ENCODE results near the gene PNLIP. TPM values are rescaled to one million over a fixed set of nuclear protein-coding genes. Genes with fewer than 3 reads are reported as not detected.

The PNLIP gene
- total RNA-seq, 1 donor from 2014 or later = not detected

- ATAC-seq (ENCODE audit: low read depth) = no peak
- intact Hi-C loops (cut with micrococcal nuclease) = no loop called here
- POLR2A ChIA-PET = no interaction called here
- Mint-ChIP-seq H3K27me3 (no peaks in the 10 kb centered on the region), H3K9me3 (no peaks in the 10 kb centered on the region), H3K4me1 (no peaks in the 10 kb centered on the region), H3K27ac (no peak overlapping the region), H3K36me3 (ENCODE audit: low read depth) (no peaks in the 10 kb centered on the region), H3K4me3 (no peak overlapping the region)
- TF ChIP-seq, protein P1, sequence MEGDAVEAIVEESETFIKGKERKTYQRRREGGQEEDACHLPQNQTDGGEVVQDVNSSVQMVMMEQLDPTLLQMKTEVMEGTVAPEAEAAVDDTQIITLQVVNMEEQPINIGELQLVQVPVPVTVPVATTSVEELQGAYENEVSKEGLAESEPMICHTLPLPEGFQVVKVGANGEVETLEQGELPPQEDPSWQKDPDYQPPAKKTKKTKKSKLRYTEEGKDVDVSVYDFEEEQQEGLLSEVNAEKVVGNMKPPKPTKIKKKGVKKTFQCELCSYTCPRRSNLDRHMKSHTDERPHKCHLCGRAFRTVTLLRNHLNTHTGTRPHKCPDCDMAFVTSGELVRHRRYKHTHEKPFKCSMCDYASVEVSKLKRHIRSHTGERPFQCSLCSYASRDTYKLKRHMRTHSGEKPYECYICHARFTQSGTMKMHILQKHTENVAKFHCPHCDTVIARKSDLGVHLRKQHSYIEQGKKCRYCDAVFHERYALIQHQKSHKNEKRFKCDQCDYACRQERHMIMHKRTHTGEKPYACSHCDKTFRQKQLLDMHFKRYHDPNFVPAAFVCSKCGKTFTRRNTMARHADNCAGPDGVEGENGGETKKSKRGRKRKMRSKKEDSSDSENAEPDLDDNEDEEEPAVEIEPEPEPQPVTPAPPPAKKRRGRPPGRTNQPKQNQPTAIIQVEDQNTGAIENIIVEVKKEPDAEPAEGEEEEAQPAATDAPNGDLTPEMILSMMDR (IDR thresholded peaks at IDR 0.05) = no peak
- DNase-seq = no peak
- CTCF ChIA-PET = no interaction called here
These were observed 51.8 kb downstream of the PNLIP start for GRCh38 chr10:116597543-116597942.

- ATAC-seq (ENCODE audit: low read depth) (no peak), DNase-seq (no peak)
- Mint-ChIP-seq H3K27me3 (no peaks in the 10 kb centered on the region), H3K9me3 (no peaks in the 10 kb centered on the region), H3K4me1 (no peaks in the 10 kb centered on the region), H3K4me3 (no peak overlapping the region), H3K27ac (no peak overlapping the region), H3K36me3 (ENCODE audit: low read depth) (no peaks in the 10 kb centered on the region)
- CTCF ChIA-PET = no interaction called here
- TF ChIP-seq, protein P1 (IDR thresholded peaks at IDR 0.05) = no peak
- intact Hi-C loops (cut with micrococcal nuclease) = no loop called here
- POLR2A ChIA-PET = no interaction called here
These were observed 52.6 kb downstream of the PNLIP start for GRCh38 chr10:116598329-116598728.

DNA sequence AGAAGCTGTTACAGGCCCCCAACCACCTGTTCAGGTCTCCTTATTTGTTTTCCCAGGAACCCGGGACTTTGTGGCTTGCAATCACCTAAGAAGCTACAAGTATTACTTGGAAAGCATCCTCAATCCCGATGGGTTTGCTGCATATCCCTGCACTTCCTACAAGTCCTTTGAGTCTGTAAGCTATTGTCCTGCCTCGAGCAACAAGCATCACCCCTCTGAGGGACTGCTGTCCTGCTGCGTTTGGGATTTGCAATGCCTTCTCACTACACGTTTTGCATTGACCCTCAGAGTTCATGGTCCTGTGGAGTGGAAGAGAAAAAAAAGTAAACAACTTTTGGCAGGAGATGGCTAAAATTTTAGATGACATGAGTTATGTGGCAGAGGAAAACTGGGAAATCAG lies 54.3 kb downstream of the PNLIP start:
- Mint-ChIP-seq H3K4me3 (no peak overlapping the region), H3K27me3 (no peaks in the 10 kb centered on the region), H3K27ac (no peak overlapping the region), H3K4me1 (no peaks in the 10 kb centered on the region), H3K36me3 (ENCODE audit: low read depth) (no peaks in the 10 kb centered on the region), H3K9me3 (no peaks in the 10 kb centered on the region)
- DNase-seq = no peak
- ChIA-PET POLR2A (no interaction called here), CTCF (no interaction called here)
- no peak for ATAC-seq (ENCODE audit: low read depth)
- intact Hi-C loops (cut with micrococcal nuclease) = no loop called here
- TF ChIP-seq, protein P1 (IDR thresholded peaks at IDR 0.05) = no peak

DNA sequence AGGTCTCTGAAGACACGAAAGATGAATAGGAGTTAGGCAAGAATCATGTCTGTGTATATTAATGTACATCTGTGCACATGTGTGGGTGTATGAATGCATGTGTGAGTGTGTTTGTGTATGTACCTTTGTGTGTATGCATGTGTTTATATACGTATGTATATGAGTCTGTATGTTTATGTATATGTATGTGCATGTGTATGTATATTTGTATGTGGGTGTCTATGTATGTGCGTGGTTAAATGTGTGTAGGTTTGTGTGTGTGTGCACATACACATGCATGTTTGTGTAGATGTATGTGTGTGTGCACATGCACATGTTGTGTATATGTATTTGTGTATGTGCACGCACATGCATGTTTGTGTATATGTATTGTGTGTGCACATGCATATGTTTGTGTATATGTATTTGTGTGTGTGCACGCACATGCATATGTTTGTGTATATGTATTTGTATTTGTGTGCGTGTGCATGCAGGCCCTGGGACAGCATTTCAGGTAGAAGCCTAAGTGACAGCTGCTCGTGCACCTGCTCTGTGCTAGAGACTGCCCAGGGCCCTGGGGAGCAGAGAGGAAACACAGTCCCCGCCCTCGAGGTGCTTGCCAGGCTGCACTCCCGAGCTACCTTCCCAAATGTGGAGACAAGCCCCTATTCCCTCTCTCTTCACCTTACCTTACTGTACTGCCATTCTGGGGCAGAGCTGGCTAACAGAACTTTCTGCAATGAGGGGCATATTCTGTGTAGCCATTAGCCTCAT lies 57.1 kb downstream of the PNLIP start:
- DNase-seq (no peak), ATAC-seq (ENCODE audit: low read depth) (no peak)
- no peaks in the 10 kb centered on the region for H3K36me3 Mint-ChIP-seq (ENCODE audit: low read depth)
- TF ChIP-seq, protein P1 (IDR thresholded peaks at IDR 0.05) = no peak
- no peak overlapping the region for H3K4me3 Mint-ChIP-seq
- CTCF ChIA-PET = no interaction called here
- no peaks in the 10 kb centered on the region for H3K27me3 Mint-ChIP-seq
- no peaks in the 10 kb centered on the region for H3K4me1 Mint-ChIP-seq
- H3K9me3 Mint-ChIP-seq = no peaks in the 10 kb centered on the region
- POLR2A ChIA-PET = no interaction called here
- no peak overlapping the region for H3K27ac Mint-ChIP-seq
- intact Hi-C loops (cut with micrococcal nuclease) = no loop called here

DNA sequence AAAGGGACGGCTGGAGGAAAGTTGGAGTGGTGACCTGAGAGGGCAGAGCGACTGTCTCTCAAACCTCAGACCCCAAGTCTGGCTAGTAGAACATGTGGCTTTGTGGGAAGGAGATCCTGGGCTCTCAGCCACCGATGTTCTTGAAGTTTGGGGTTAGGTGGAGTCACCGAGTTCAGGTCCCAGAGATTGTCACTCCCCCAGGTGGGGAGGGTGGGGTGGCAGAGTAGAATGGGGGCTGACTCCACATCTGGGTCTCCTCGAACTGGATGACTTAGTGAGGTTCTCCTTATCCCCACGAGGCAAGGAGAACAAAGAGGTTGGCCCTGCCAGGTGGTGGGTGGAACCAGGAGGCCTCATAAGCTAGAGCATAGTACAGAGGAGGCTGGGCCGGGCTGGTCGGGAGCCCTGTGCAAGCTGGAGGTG lies 60.3 kb downstream of the PNLIP start:
- POLR2A ChIA-PET = no interaction called here
- CTCF ChIA-PET = no interaction called here

More for the DNA sequence above, 60.3 kb downstream of the PNLIP start:
- TF ChIP-seq, protein P1 (IDR thresholded peaks at IDR 0.05) = no peak
- H3K27ac Mint-ChIP-seq = no peak overlapping the region
- H3K9me3 Mint-ChIP-seq = no peaks in the 10 kb centered on the region
- DNase-seq = no peak
- peaks cover 5% of the 10 kb centered on the region for H3K27me3 Mint-ChIP-seq
- no peaks in the 10 kb centered on the region for H3K36me3 Mint-ChIP-seq (ENCODE audit: low read depth)
- no peak for ATAC-seq (ENCODE audit: low read depth)
- no peak overlapping the region for H3K4me3 Mint-ChIP-seq
- intact Hi-C loops (cut with micrococcal nuclease) = no loop called here
- H3K4me1 Mint-ChIP-seq = no peaks in the 10 kb centered on the region
